GM23338 (cell line): ENCODE measurements around the gene DTX1. TPM values are rescaled to one million over a fixed set of nuclear protein-coding genes. Genes with fewer than 3 reads are reported as not detected.

Source experiments
- ATAC-seq: fragments of 200-7000 bp; cut with Tn5 transposase; 3 replicates; pipeline ENCODE4 v1.9.1; 2020
- DNase-seq: peaks from one replicate; pipeline ENCODE4 v3.0.0-alpha.2; 2015; ENCODE audit warnings: low spot score
- H2AFZ ChIP-seq: fragments of 200-600 bp; sonication (generic); 2 replicates; pipeline ENCODE4 v1.8.0; 2016; ENCODE audit warnings: antibody characterized with exemption, mild to moderate bottlenecking, moderate library complexity
- H3F3A ChIP-seq: fragments of 200-600 bp; sonication (generic); replicated peaks from 2 replicates; pipeline ENCODE4 v1.8.0; 2017; ENCODE audit warnings: antibody characterized with exemption, mixed run types, low read depth
- H3K27ac ChIP-seq: fragments of 200-600 bp; sonication (generic); 2 replicates; pipeline ENCODE4 v1.6.1; 2016; ENCODE audit warnings: low read depth
- H3K27me3 ChIP-seq: fragments of 200-600 bp; sonication (generic); 2 replicates; pipeline ENCODE4 v1.8.0; 2016; ENCODE audit warnings: mild to moderate bottlenecking, mixed run types, moderate library complexity; ENCODE audit not compliant: insufficient read depth
- H3K36me3 ChIP-seq: fragments of 200-600 bp; sonication (generic); 2 replicates; pipeline ENCODE4 v1.8.0; 2016; ENCODE audit warnings: mild to moderate bottlenecking; ENCODE audit not compliant: insufficient read depth
- H3K4me1 ChIP-seq: fragments of 200-600 bp; sonication (generic); 2 replicates; pipeline ENCODE4 v1.8.0; 2016; ENCODE audit warnings: mild to moderate bottlenecking, moderate library complexity; ENCODE audit not compliant: insufficient read depth
- H3K4me2 ChIP-seq: fragments of 200-600 bp; sonication (generic); 2 replicates; pipeline ENCODE4 v1.7.1; 2017; ENCODE audit warnings: mixed run types
- H3K4me3 ChIP-seq: fragments of 200-600 bp; sonication (generic); 2 replicates; pipeline ENCODE4 v1.6.1; 2016; ENCODE audit warnings: mixed run types
- H3K79me2 ChIP-seq: fragments of 200-600 bp; sonication (generic); replicated peaks from 2 replicates; pipeline ENCODE4 v1.8.0; 2017; ENCODE audit warnings: mild to moderate bottlenecking; ENCODE audit not compliant: insufficient read depth
- H3K9me2 ChIP-seq: fragments of 200-600 bp; sonication (generic); 2 replicates; pipeline ENCODE4 v1.8.0; 2017; ENCODE audit not compliant: insufficient read depth
- H4K20me1 ChIP-seq: fragments of 200-600 bp; sonication (generic); replicated peaks from 2 replicates; pipeline ENCODE4 v1.8.0; 2017; ENCODE audit warnings: mild to moderate bottlenecking; ENCODE audit not compliant: insufficient read depth
- H3K27ac Mint-ChIP-seq: 2 replicates; pipeline ENCODE4 v1.8.0; 2020; ENCODE audit warnings: inconsistent platforms, mild to moderate bottlenecking, moderate library complexity, mixed read lengths
- H3K27me3 Mint-ChIP-seq: 3 replicates; pipeline ENCODE4 v1.8.0; 2022; ENCODE audit warnings: low read depth, mild to moderate bottlenecking, moderate library complexity, mixed read lengths, inconsistent platforms; ENCODE audit not compliant: insufficient read depth, poor library complexity
- H3K36me3 Mint-ChIP-seq: 3 replicates; pipeline ENCODE4 v1.8.0; 2021; ENCODE audit warnings: low read depth, mild to moderate bottlenecking, inconsistent platforms, moderate library complexity, mixed read lengths
- H3K4me1 Mint-ChIP-seq: 3 replicates; pipeline ENCODE4 v1.8.0; 2020; ENCODE audit warnings: mild to moderate bottlenecking, inconsistent platforms, mixed read lengths
- H3K4me3 Mint-ChIP-seq: 3 replicates; pipeline ENCODE4 v1.8.0; 2021; ENCODE audit warnings: moderate library complexity, mild to moderate bottlenecking, inconsistent platforms, mixed read lengths
- H3K9me3 Mint-ChIP-seq: 3 replicates; pipeline ENCODE4 v1.8.0; 2020; ENCODE audit warnings: moderate library complexity, mild to moderate bottlenecking, inconsistent platforms, mixed read lengths
- ETS1 ChIP-seq: IDR thresholded peaks from 2 replicates; pipeline ENCODE4 v1.6.1; 2016; ENCODE audit warnings: antibody characterized with exemption
- EZH2 ChIP-seq: fragments of 200-600 bp; sonication (generic); IDR thresholded peaks from one replicate; pipeline ENCODE4 v1.8.0; 2017; ENCODE audit warnings: antibody characterized with exemption, mild to moderate bottlenecking, low read depth; ENCODE audit not compliant: unreplicated experiment
- EZH2phosphoT487 ChIP-seq: fragments of 200-600 bp; sonication (generic); IDR thresholded peaks from one replicate; pipeline ENCODE4 v1.8.1; 2018; ENCODE audit warnings: antibody characterized with exemption; ENCODE audit not compliant: unreplicated experiment
- JUNB ChIP-seq: IDR thresholded peaks from one replicate; pipeline ENCODE4 v1.6.1; 2016; ENCODE audit warnings: antibody characterized with exemption; ENCODE audit not compliant: unreplicated experiment
- NANOG ChIP-seq: IDR thresholded peaks from 2 replicates; pipeline ENCODE4 v1.6.1; 2016; ENCODE audit warnings: antibody characterized with exemption, borderline replicate concordance
- POLR2AphosphoS5 ChIP-seq: IDR thresholded peaks from 2 replicates; pipeline ENCODE4 v1.6.1; 2016; ENCODE audit warnings: antibody characterized with exemption, low read depth
- REST ChIP-seq: IDR thresholded peaks from one replicate; pipeline ENCODE4 v1.6.1; 2018; ENCODE audit warnings: antibody characterized with exemption; ENCODE audit not compliant: unreplicated experiment
- STAT1 ChIP-seq: IDR thresholded peaks from one replicate; pipeline ENCODE4 v1.6.1; 2016; ENCODE audit warnings: antibody characterized with exemption; ENCODE audit not compliant: unreplicated experiment
- ZNF114 ChIP-seq: fragments of 250-450 bp; sonication (Bioruptor Pico); IDR thresholded peaks from 2 replicates; pipeline ENCODE4 v1.5.0; 2020; ENCODE audit warnings: mild to moderate bottlenecking, moderate library complexity
- ZNF331 ChIP-seq: fragments of 250-450 bp; sonication (Bioruptor Pico); IDR thresholded peaks from 2 replicates; pipeline ENCODE4 v1.5.0; 2020; ENCODE audit warnings: low read depth, mild to moderate bottlenecking, moderate library complexity
- polyA plus RNA-seq: library from polyadenylated mRNA; unstranded; fragments of >200 nt; fragmentation: Nextera tagmentation; extraction: Ambion mirVana; gene quantifications from 2 replicates; pipeline ENCODE4 v1.2.1, GENCODE V29; 2016
- total RNA-seq: library from RNA; depleted of rRNA; stranded (reverse); fragments of >200 nt; shearing (Covaris generic); gene quantifications from 2 replicates; pipeline ENCODE4 v1.2.3, GENCODE V29; 2014
- TF ChIP-seq, protein P1 (sequence below), 2 experiments: fragments of 200-600 bp in 1 of 2; sonication (generic) in 1 of 2; conservative IDR thresholded peaks; 2 replicates each; pipeline versions ENCODE4 v1.5.1 to v1.6.1; 2016 to 2017; ENCODE audit warnings: antibody characterized with exemption in 2 of 2, low read depth in 2 of 2, mild to moderate bottlenecking in 2 of 2, moderate library complexity in 1 of 2
- TF ChIP-seq, protein P2 (sequence below): fragments of 250-450 bp; sonication (Bioruptor Pico); IDR thresholded peaks from 2 replicates; pipeline ENCODE4 v1.5.0; 2020; ENCODE audit warnings: mild to moderate bottlenecking, moderate library complexity

Gene DTX1
- total and polyA plus RNA-seq, 2 experiments from 2014 or later, result 1.6 to 9.0 TPM

GRCh38 chr12:113007166-113007565, 49.4 kb upstream of the DTX1 start (continued):
- no peak for TF ChIP-seq REST
- no peak for TF ChIP-seq JUNB
- TF ChIP-seq STAT1, result no peak
- no peak for TF ChIP-seq NANOG
- TF ChIP-seq, protein P1, sequence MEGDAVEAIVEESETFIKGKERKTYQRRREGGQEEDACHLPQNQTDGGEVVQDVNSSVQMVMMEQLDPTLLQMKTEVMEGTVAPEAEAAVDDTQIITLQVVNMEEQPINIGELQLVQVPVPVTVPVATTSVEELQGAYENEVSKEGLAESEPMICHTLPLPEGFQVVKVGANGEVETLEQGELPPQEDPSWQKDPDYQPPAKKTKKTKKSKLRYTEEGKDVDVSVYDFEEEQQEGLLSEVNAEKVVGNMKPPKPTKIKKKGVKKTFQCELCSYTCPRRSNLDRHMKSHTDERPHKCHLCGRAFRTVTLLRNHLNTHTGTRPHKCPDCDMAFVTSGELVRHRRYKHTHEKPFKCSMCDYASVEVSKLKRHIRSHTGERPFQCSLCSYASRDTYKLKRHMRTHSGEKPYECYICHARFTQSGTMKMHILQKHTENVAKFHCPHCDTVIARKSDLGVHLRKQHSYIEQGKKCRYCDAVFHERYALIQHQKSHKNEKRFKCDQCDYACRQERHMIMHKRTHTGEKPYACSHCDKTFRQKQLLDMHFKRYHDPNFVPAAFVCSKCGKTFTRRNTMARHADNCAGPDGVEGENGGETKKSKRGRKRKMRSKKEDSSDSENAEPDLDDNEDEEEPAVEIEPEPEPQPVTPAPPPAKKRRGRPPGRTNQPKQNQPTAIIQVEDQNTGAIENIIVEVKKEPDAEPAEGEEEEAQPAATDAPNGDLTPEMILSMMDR (conservative IDR thresholded peaks at IDR 0.05; ENCODE audit: low read depth in 2 of 2), result no peak
- no peak for TF ChIP-seq ZNF331 (CRISPR knock-in tag)
- no peak for TF ChIP-seq EZH2
- TF ChIP-seq EZH2phosphoT487, result no peak

DNA sequence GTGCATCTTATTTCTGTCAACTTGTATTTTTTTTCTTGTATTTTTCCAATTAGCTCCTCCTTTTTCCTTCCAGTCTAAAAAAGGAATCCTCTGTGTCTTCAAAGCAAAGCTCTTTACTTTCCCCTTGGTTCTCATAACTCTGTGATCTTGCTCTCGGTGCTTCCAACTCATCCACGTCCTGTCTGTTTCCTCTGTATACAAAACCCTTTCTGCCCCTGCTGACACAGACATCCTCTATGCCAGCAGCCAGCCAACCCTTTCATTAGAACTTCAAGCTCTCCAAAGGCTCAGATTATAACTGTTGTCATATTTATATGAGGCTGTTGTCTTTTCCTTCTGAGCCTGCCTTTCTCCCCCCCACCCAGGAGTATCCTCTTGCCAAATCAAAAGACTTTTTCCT, 45.8 kb upstream of the DTX1 start:
- H3K27ac ChIP-seq, result no peak overlapping the region
- no peaks in the 10 kb centered on the region for H3F3A ChIP-seq
- H3K27me3 ChIP-seq, result no peaks in the 10 kb centered on the region
- H3K36me3 ChIP-seq, result no peaks in the 10 kb centered on the region; the same call in 1 of the 2 replicates
- H3K4me3 ChIP-seq, result no peak overlapping the region
- no peaks in the 10 kb centered on the region for H3K4me1 ChIP-seq
- Mint-ChIP-seq H3K27me3 (peaks cover 8% of the 10 kb centered on the region), H3K9me3 (peaks cover 16% of the 10 kb centered on the region), H3K27ac (no peak overlapping the region), H3K4me1 (no peaks in the 10 kb centered on the region), H3K4me3 (no peak overlapping the region), H3K36me3 (no peaks in the 10 kb centered on the region)
- ATAC-seq (no peak), DNase-seq (no peak)
- no peaks in the 10 kb centered on the region for H3K9me2 ChIP-seq
- no peak overlapping the region for H2AFZ ChIP-seq
- H3K79me2 ChIP-seq, result no peaks in the 10 kb centered on the region
- H3K4me2 ChIP-seq, result no peak overlapping the region
- no peaks in the 10 kb centered on the region for H4K20me1 ChIP-seq
- TF ChIP-seq NANOG, result no peak
- TF ChIP-seq, protein P2, sequence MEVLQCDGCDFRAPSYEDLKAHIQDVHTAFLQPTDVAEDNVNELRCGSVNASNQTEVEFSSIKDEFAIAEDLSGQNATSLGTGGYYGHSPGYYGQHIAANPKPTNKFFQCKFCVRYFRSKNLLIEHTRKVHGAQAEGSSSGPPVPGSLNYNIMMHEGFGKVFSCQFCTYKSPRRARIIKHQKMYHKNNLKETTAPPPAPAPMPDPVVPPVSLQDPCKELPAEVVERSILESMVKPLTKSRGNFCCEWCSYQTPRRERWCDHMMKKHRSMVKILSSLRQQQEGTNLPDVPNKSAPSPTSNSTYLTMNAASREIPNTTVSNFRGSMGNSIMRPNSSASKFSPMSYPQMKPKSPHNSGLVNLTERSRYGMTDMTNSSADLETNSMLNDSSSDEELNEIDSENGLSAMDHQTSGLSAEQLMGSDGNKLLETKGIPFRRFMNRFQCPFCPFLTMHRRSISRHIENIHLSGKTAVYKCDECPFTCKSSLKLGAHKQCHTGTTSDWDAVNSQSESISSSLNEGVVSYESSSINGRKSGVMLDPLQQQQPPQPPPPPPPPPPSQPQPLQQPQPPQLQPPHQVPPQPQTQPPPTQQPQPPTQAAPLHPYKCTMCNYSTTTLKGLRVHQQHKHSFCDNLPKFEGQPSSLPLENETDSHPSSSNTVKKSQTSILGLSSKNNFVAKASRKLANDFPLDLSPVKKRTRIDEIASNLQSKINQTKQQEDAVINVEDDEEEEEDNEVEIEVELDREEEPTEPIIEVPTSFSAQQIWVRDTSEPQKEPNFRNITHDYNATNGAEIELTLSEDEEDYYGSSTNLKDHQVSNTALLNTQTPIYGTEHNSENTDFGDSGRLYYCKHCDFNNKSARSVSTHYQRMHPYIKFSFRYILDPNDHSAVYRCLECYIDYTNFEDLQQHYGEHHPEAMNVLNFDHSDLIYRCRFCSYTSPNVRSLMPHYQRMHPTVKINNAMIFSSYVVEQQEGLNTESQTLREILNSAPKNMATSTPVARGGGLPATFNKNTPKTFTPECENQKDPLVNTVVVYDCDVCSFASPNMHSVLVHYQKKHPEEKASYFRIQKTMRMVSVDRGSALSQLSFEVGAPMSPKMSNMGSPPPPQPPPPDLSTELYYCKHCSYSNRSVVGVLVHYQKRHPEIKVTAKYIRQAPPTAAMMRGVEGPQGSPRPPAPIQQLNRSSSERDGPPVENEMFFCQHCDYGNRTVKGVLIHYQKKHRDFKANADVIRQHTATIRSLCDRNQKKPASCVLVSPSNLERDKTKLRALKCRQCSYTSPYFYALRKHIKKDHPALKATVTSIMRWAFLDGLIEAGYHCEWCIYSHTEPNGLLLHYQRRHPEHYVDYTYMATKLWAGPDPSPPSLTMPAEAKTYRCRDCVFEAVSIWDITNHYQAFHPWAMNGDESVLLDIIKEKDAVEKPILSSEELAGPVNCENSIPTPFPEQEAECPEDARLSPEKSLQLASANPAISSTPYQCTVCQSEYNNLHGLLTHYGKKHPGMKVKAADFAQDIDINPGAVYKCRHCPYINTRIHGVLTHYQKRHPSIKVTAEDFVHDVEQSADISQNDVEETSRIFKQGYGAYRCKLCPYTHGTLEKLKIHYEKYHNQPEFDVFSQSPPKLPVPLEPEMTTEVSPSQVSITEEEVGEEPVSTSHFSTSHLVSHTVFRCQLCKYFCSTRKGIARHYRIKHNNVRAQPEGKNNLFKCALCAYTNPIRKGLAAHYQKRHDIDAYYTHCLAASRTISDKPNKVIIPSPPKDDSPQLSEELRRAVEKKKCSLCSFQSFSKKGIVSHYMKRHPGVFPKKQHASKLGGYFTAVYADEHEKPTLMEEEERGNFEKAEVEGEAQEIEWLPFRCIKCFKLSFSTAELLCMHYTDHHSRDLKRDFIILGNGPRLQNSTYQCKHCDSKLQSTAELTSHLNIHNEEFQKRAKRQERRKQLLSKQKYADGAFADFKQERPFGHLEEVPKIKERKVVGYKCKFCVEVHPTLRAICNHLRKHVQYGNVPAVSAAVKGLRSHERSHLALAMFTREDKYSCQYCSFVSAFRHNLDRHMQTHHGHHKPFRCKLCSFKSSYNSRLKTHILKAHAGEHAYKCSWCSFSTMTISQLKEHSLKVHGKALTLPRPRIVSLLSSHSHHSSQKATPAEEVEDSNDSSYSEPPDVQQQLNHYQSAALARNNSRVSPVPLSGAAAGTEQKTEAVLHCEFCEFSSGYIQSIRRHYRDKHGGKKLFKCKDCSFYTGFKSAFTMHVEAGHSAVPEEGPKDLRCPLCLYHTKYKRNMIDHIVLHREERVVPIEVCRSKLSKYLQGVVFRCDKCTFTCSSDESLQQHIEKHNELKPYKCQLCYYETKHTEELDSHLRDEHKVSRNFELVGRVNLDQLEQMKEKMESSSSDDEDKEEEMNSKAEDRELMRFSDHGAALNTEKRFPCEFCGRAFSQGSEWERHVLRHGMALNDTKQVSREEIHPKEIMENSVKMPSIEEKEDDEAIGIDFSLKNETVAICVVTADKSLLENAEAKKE (CRISPR knock-in tag), result no peak
- TF ChIP-seq ETS1, result no peak
- TF ChIP-seq ZNF114 (CRISPR knock-in tag), result no peak
- TF ChIP-seq ZNF331 (CRISPR knock-in tag), result no peak
- TF ChIP-seq JUNB, result no peak
- TF ChIP-seq EZH2, result no peak
- TF ChIP-seq STAT1, result no peak
- TF ChIP-seq POLR2AphosphoS5, result no peak
- TF ChIP-seq EZH2phosphoT487, result no peak
